CD4-positive, alpha-beta memory T cell (primary cell): ENCODE data around the gene DUSP28. TPM values are rescaled to one million over a fixed set of nuclear protein-coding genes. Genes with fewer than 3 reads are reported as not detected.
A peak's percentile ranks its signal among the peaks of the same experiment; 100 is the strongest.
"Not testable (repeated sequence)": the region's sequence is repeated elsewhere in the genome, so short reads cannot be mapped to it uniquely, and the experiment has no call there.

Experiments
- CTCF ChIA-PET: fragments of 350-600 bp; sonication (Branson Sonifier 250); formaldehyde crosslinking; loops from one replicate; lab custom pipeline; 2021; ENCODE audit warnings: inconsistent platforms; ENCODE audit not compliant: partially characterized antibody; lab: Charles Lee
- POLR2A ChIA-PET: fragments of 350-600 bp; sonication (Branson Sonifier 250); formaldehyde crosslinking; loops from one replicate; lab custom pipeline; 2021; ENCODE audit not compliant: partially characterized antibody; lab: Charles Lee
- DNase-seq, 5 donors: peaks; one replicate each; pipeline versions ENCODE4 v3.0.0 to v3.0.0-alpha.2; 2020 to 2022; ENCODE audit warnings: mixed read lengths in 1 of 5
- H3K27ac ChIP-seq: one replicate; pipeline ENCODE4 v1.7.0; 2013; ENCODE audit warnings: low read depth, low read length
- H3K27me3 ChIP-seq: 2 replicates; pipeline ENCODE4 v1.7.0; 2013; ENCODE audit warnings: mild to moderate bottlenecking, low read length, moderate library complexity; ENCODE audit not compliant: insufficient read depth
- H3K36me3 ChIP-seq: 2 replicates; pipeline ENCODE4 v1.7.0; 2013; ENCODE audit warnings: mild to moderate bottlenecking, low read length, moderate library complexity; ENCODE audit not compliant: insufficient read depth
- H3K4me1 ChIP-seq: 2 replicates; pipeline ENCODE4 v1.7.0; 2013; ENCODE audit warnings: mild to moderate bottlenecking, low read length, moderate library complexity; ENCODE audit not compliant: insufficient read depth
- H3K4me3 ChIP-seq, 2 donors: one replicate each; pipeline ENCODE4 v1.7.0; 2013; ENCODE audit warnings: low read length in 2 of 2, mild to moderate bottlenecking in 1 of 2
- H3K9me3 ChIP-seq, 2 donors: one replicate each; pipeline ENCODE4 v1.7.0; 2013; ENCODE audit warnings: low read length in 2 of 2, control low read depth in 1 of 2; ENCODE audit not compliant: control insufficient read depth in 1 of 2
- H3K27ac Mint-ChIP-seq, 7 donors: one replicate each; pipeline ENCODE4 v1.8.0; 2020 to 2021; ENCODE audit warnings: mixed read lengths in 7 of 7, mild to moderate bottlenecking in 6 of 7, inconsistent platforms in 3 of 7, moderate library complexity in 3 of 7
- H3K27me3 Mint-ChIP-seq, 2 donors: one replicate each; pipeline ENCODE4 v1.8.0; 2020 to 2021; ENCODE audit warnings: mixed read lengths in 2 of 2
- H3K36me3 Mint-ChIP-seq, 2 donors: one replicate each; pipeline ENCODE4 v1.8.0; 2020 to 2021; ENCODE audit warnings: mixed read lengths in 2 of 2, inconsistent platforms in 1 of 2, mild to moderate bottlenecking in 1 of 2
- H3K4me1 Mint-ChIP-seq, 4 donors: one replicate each; pipeline ENCODE4 v1.8.0; 2020 to 2021; ENCODE audit warnings: mixed read lengths in 4 of 4, mild to moderate bottlenecking in 1 of 4
- H3K4me3 Mint-ChIP-seq, 8 donors: one replicate each; pipeline ENCODE4 v1.8.0; 2020 to 2021; ENCODE audit warnings: mixed read lengths in 8 of 8, mild to moderate bottlenecking in 7 of 8, moderate library complexity in 6 of 8, inconsistent platforms in 3 of 8
- H3K9me3 Mint-ChIP-seq, 8 donors: one replicate each; pipeline ENCODE4 v1.8.0; 2020 to 2021; ENCODE audit warnings: mixed read lengths in 8 of 8, mild to moderate bottlenecking in 5 of 8, inconsistent platforms in 3 of 8, moderate library complexity in 1 of 8
- intact Hi-C: fragments of 100-400 bp; cut with micrococcal nuclease; formaldehyde crosslinking; loops from one replicate; pipeline ENCODE4 v1.15.1; 2023
- polyA plus RNA-seq, 2 donors: library from polyadenylated mRNA; unstranded; fragments of 300-500 nt; fragmentation: Illumina TruSeq; gene quantifications; one replicate each; pipeline ENCODE4 v1.2.3, GENCODE V29; 2021
- total RNA-seq, 2 experiments: library from RNA; stranded (reverse); gene quantifications; one replicate each; pipeline ENCODE4 v1.2.3, GENCODE V29; 2021

Gene DUSP28
- total and polyA plus RNA-seq, 4 experiments from 2014 or later, result 16.3 to 19.4 (median 18.4) TPM

DNA sequence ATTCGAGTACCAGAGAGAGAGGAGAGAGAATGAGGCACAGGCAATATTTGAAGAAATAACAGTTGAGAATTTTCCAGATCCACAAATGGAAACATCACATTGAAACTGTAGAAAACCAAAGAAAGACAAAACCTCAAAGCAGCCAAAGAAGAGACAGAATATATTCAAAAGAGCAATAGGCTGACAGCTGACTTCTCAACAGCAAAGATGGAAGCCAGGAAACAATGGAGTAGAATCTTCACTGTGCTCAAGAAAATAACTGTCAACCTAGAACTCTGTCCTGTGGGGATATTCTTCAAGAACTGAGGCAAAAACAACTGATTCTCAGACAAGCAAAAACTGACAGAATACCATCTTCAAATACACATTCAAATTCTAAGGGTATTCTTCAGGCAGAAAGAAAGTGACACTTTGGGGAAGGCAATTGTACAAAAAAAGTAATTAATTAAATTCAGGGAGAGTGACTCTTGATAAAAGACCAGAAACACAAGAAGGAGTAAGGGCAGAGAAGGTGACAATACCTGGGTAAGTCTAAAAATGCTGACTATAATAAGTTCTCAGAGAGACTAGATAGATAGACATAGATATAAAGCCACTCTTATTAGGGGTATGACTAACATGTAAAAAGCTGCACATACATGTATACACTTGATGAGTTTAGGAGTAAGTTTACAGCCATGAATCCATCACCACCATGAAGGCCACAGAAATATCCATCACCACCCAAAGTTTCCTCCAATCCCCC, 28.0 kb upstream of the DUSP28 start:
- no peaks in the 10 kb centered on the region for H3K4me1 ChIP-seq
- CTCF ChIA-PET, result interaction anchor here (1.5 kb wide), 1 partner anchor 18 kb away, joined by 4 read pairs; no protein-coding TSS in a partner anchor
- POLR2A ChIA-PET, result no interaction called here
- no peak overlapping the region for H3K4me3 ChIP-seq
- peaks cover 0 to 4% of the 10 kb centered on the region in 2 donors for H3K9me3 ChIP-seq
- H3K27me3 ChIP-seq, result no peaks in the 10 kb centered on the region
- no peak for DNase-seq
- no peaks in the 10 kb centered on the region for H3K36me3 ChIP-seq
- intact Hi-C loops, result no loop called here
- H3K9me3 Mint-ChIP-seq, result peaks cover 0 to 34% (median 20%) of the 10 kb centered on the region in 8 donors
- no peak overlapping the region for H3K4me3 Mint-ChIP-seq
- H3K27ac ChIP-seq, result no peak overlapping the region
- peaks cover 78 to 82% of the 10 kb centered on the region in 2 donors for H3K36me3 Mint-ChIP-seq
- H3K4me1 Mint-ChIP-seq, result peaks cover 3 to 7% (median 5%) of the 10 kb centered on the region in 4 donors
- no peak overlapping the region for H3K27ac Mint-ChIP-seq
- no peaks in the 10 kb centered on the region for H3K27me3 Mint-ChIP-seq

DNA sequence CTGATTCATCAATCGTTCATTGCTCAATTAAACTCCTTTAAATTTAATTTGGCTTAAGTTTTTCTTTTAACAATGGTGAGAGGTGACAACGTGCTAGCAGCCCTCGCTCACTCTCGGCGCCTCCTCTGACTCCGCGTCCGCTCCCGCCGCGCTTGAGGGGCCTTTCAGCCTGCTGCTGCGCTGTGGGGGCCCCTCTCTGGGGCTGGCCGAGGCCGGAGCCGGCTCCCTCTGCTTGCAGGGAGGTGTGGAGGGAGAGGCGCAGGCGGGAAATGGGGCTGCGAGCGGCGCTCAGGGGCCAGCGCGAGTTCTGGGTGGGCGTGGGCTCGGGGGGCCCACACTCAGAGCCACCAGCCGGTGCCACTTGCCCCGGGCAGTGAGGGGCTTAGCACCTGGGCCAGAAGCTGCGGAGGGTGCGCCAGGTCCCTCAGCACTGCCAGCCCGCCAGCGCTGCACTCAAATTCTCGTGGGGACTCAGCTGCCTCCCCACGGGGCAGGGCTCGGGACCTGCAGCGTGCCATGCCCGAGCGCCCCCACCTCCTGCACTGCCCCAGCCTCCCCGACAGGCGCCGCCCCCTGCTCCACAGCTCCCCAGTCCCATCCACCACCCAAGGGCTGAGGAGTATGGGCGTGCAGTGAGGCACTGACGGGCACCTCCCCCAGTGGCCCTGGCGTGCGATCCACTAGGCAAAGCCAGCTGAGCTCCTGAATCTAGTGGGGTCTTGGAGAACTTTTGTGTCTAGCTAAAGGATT, 22.0 kb upstream of the DUSP28 start:
- Mint-ChIP-seq H3K27ac (no peak overlapping the region), H3K9me3 (peaks cover 0 to 5% (median 0%) of the 10 kb centered on the region in 8 donors), H3K4me3 (no peak overlapping the region), H3K27me3 (no peaks in the 10 kb centered on the region), H3K4me1 (peaks cover 8 to 18% (median 10%) of the 10 kb centered on the region in 4 donors), H3K36me3 (peaks cover 62 to 63% of the 10 kb centered on the region in 2 donors)
- no peak overlapping the region for H3K27ac ChIP-seq
- intact Hi-C loops, result no loop called here
- no peak overlapping the region for H3K4me3 ChIP-seq
- H3K27me3 ChIP-seq, result no peaks in the 10 kb centered on the region
- no peaks in the 10 kb centered on the region for H3K4me1 ChIP-seq
- peaks cover 9% of the 10 kb centered on the region for H3K36me3 ChIP-seq
- CTCF ChIA-PET, result interaction anchor here (1.3 kb wide), 1 partner anchor 24 kb away, joined by 5 read pairs; no protein-coding TSS in a partner anchor
- POLR2A ChIA-PET, result no interaction called here
- H3K9me3 ChIP-seq, result no peaks in the 10 kb centered on the region
- no peak for DNase-seq

- H3K27ac ChIP-seq, POLR2A ChIA-PET, H3K36me3 ChIP-seq, DNase-seq, H3K27ac Mint-ChIP-seq, H3K9me3 Mint-ChIP-seq, H3K9me3 ChIP-seq, H3K4me1 ChIP-seq, H3K4me3 ChIP-seq, H3K27me3 Mint-ChIP-seq, intact Hi-C loops, H3K4me3 Mint-ChIP-seq, H3K27me3 ChIP-seq: not testable (repeated sequence)
- CTCF ChIA-PET, result interaction anchor here (1.3 kb wide), 1 partner anchor 25 kb away, joined by 5 read pairs; no protein-coding TSS in a partner anchor
- H3K36me3 Mint-ChIP-seq, result peaks cover 55 to 57% of the 10 kb centered on the region in 2 donors
- H3K4me1 Mint-ChIP-seq, result peaks cover 8 to 18% (median 11%) of the 10 kb centered on the region in 4 donors
Observed at GRCh38 chr2:240539101-240539500, 21.1 kb upstream of the DUSP28 start.

DNA sequence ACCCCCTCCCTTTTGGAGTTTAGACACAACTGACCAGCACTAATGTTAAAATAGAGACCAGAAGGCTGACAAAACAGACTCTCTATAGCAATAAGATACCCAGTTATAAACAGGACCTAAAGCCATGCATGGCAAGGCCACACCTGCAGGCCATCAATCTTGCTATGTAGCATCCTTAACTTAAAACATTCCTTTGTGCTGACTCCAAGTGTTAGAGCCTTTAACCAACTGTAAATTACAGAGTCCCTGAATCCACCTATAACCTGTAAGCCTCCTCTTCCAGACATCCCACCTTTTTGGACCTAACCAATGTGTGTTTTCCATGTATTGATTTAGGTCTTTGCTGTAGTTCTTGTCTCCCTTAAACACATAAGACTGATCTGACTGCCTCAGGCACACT, 20.3 kb upstream of the DUSP28 start:
- H3K4me1 Mint-ChIP-seq, result peaks cover 8 to 22% (median 11%) of the 10 kb centered on the region in 4 donors
- H3K9me3 ChIP-seq, result no peaks in the 10 kb centered on the region
- ChIA-PET CTCF (no interaction called here), POLR2A (no interaction called here)
- H3K4me3 Mint-ChIP-seq, result no peak overlapping the region
- H3K9me3 Mint-ChIP-seq, result no peaks in the 10 kb centered on the region
- no peak overlapping the region for H3K4me3 ChIP-seq
- H3K27ac ChIP-seq, result no peak overlapping the region
- no peaks in the 10 kb centered on the region for H3K4me1 ChIP-seq
- no peaks in the 10 kb centered on the region for H3K27me3 Mint-ChIP-seq
- no peak for DNase-seq
- peak overlapping the region in 3 of 7 donors; percentile 31 to 57 (median 48) for H3K27ac Mint-ChIP-seq
- H3K36me3 ChIP-seq, result peaks cover 12% of the 10 kb centered on the region
- peaks cover 47 to 49% of the 10 kb centered on the region in 2 donors for H3K36me3 Mint-ChIP-seq
- H3K27me3 ChIP-seq, result no peaks in the 10 kb centered on the region
- intact Hi-C loops, result no loop called here

GRCh38 chr2:240551288-240551687, 8.9 kb upstream of the DUSP28 start:
- Histone ChIP-seq H3K27ac (no peak overlapping the region), H3K4me3 (no peak overlapping the region), H3K36me3 (peaks cover 27% of the 10 kb centered on the region), H3K27me3 (no peaks in the 10 kb centered on the region), H3K4me1 (peaks cover 3% of the 10 kb centered on the region), H3K9me3 (no peaks in the 10 kb centered on the region)
- H3K36me3 Mint-ChIP-seq, result peaks cover 17 to 33% of the 10 kb centered on the region in 2 donors
- H3K9me3 Mint-ChIP-seq, result peaks cover 0 to 7% (median 0%) of the 10 kb centered on the region in 8 donors
- H3K4me1 Mint-ChIP-seq, result peaks cover 2 to 16% (median 4%) of the 10 kb centered on the region in 4 donors
- intact Hi-C loops, result no loop called here
- CTCF ChIA-PET, result interaction anchor here (1.5 to 3.6 kb wide), 3 partner anchors 15 to 37 kb away, joined by 7 to 15 read pairs (median 10); no protein-coding TSS in a partner anchor
- no peak for DNase-seq
- H3K27me3 Mint-ChIP-seq, result no peaks in the 10 kb centered on the region
- H3K27ac Mint-ChIP-seq, result peak overlapping the region in 1 of 7 donors; percentile 42
- POLR2A ChIA-PET, result interaction anchor here (0.7 to 12.6 kb wide), 3 partner anchors 10 to 35 kb away, joined by 3 to 249 read pairs (median 3); partner anchors contain the start of genes CAPN10 and RNPEPL1
- no peak overlapping the region for H3K4me3 Mint-ChIP-seq

GRCh38 chr2:240551811-240552210, 8.3 kb upstream of the DUSP28 start:
- no peak overlapping the region for H3K4me3 Mint-ChIP-seq
- Histone ChIP-seq H3K27ac (no peak overlapping the region), H3K9me3 (no peaks in the 10 kb centered on the region), H3K4me3 (no peak overlapping the region), H3K4me1 (peaks cover 8% of the 10 kb centered on the region), H3K27me3 (no peaks in the 10 kb centered on the region), H3K36me3 (peaks cover 27% of the 10 kb centered on the region)
- peaks cover 0 to 7% (median 0%) of the 10 kb centered on the region in 8 donors for H3K9me3 Mint-ChIP-seq
- ChIA-PET POLR2A (interaction anchor here (1.3 to 12.6 kb wide), 2 partner anchors 21 to 35 kb away, joined by 3 to 249 read pairs; partner anchors contain the start of genes CAPN10 and RNPEPL1), CTCF (interaction anchor here (1.5 to 3.6 kb wide), 3 partner anchors 14 to 37 kb away, joined by 7 to 15 read pairs (median 10); no protein-coding TSS in a partner anchor)
- H3K4me1 Mint-ChIP-seq, result peaks cover 7 to 21% (median 9%) of the 10 kb centered on the region in 4 donors
- intact Hi-C loops, result no loop called here
- no peak overlapping the region for H3K27ac Mint-ChIP-seq
- peaks cover 17 to 38% of the 10 kb centered on the region in 2 donors for H3K36me3 Mint-ChIP-seq
- no peaks in the 10 kb centered on the region for H3K27me3 Mint-ChIP-seq
- no peak for DNase-seq
